ENCODE measurements around the gene AGAP3. TPM values are rescaled to one million over a fixed set of nuclear protein-coding genes. Genes with fewer than 3 reads are reported as not detected.

Gene AGAP3
- total RNA-seq, 2 donors from 2014 or later, result 52.1 to 62.8 TPM

DNA sequence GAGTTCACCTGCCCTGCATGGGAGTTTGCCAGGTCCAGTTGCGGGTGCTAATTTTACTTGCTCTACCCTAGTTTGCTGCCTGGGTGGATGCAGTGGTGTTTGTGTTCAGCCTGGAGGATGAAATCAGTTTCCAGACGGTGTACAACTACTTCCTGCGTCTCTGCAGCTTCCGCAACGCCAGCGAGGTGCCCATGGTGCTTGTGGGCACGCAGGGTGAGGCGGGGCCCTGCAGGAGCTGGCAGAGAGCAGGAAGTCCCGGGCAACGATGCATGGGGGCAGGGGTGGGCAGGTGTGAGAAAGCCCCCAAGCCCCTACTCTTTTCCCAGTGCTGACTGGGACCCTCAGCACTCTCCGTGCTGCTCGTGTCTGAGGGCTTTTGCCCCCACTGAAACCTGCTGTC, 31.3 kb downstream of the AGAP3 start:
- DNase-seq (ENCODE audit: low spot score), result no peak
- H3K4me3 ChIP-seq, result no peak overlapping the region
- no peak overlapping the region for H3K27ac ChIP-seq
- peaks cover 0 to 5% of the 10 kb centered on the region in 2 donors for H3K4me1 ChIP-seq (ENCODE audit: control insufficient read depth in 1 of 2, low read depth in 2 of 2)
- no peak for ATAC-seq (ENCODE audit: insufficient number of reproducible peaks, low FRiP score, low read depth)
- TF ChIP-seq, protein P1, sequence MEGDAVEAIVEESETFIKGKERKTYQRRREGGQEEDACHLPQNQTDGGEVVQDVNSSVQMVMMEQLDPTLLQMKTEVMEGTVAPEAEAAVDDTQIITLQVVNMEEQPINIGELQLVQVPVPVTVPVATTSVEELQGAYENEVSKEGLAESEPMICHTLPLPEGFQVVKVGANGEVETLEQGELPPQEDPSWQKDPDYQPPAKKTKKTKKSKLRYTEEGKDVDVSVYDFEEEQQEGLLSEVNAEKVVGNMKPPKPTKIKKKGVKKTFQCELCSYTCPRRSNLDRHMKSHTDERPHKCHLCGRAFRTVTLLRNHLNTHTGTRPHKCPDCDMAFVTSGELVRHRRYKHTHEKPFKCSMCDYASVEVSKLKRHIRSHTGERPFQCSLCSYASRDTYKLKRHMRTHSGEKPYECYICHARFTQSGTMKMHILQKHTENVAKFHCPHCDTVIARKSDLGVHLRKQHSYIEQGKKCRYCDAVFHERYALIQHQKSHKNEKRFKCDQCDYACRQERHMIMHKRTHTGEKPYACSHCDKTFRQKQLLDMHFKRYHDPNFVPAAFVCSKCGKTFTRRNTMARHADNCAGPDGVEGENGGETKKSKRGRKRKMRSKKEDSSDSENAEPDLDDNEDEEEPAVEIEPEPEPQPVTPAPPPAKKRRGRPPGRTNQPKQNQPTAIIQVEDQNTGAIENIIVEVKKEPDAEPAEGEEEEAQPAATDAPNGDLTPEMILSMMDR (IDR thresholded peaks at IDR 0.05), result no peak
- no peaks in the 10 kb centered on the region for H3K9me3 ChIP-seq
- peaks cover 30% of the 10 kb centered on the region for H3K36me3 ChIP-seq
- H3K27me3 ChIP-seq (replicated peaks; ENCODE audit: insufficient read depth), result no peaks in the 10 kb centered on the region

DNA sequence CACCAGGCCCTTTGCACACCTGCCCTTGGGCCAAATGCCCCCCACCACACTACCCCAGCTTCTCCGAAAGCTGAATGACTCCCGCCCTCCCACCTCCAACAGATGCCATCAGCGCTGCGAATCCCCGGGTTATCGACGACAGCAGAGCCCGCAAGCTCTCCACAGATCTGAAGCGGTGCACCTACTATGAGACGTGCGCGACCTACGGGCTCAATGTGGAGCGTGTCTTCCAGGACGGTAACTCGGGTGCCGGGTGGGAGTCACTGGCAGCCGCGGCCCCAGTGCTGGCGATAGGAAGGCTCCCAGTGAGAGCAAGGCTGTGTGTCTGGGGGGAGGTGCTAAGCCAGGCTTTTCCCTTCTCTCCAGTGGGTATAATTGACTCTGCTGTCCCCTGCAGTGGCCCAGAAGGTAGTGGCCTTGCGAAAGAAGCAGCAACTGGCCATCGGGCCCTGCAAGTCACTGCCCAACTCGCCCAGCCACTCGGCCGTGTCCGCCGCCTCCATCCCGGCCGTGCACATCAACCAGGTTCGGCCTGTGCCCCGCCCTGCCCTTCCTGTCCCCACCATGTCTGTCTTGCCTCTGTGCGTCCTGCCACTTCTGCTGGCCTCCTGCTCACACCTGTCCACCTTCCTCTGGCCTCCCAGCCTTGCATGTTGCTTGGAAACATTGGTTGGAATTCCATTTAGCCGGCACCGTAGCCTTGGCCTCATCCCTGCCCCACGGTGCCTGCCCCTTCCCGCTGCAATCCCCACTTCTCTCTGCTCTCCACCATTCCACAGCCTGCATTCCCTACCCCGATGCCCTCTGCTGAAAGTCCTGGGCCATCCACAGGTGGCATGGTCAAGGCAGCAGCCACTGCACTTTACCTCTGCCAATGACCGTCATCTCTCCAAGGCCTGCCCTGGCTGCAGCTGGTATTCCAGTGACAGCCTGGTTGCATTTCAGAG, 32.1 kb downstream of the AGAP3 start:
- Histone ChIP-seq H3K27me3 (replicated peaks; ENCODE audit: insufficient read depth) (no peaks in the 10 kb centered on the region), H3K4me1 (ENCODE audit: control insufficient read depth in 1 of 2, low read depth in 2 of 2) (peaks cover 0 to 5% of the 10 kb centered on the region in 2 donors), H3K36me3 (peaks cover 30% of the 10 kb centered on the region), H3K4me3 (no peak overlapping the region), H3K27ac (no peak overlapping the region), H3K9me3 (no peaks in the 10 kb centered on the region)
- DNase-seq (ENCODE audit: low spot score) (no peak), ATAC-seq (ENCODE audit: insufficient number of reproducible peaks, low FRiP score, low read depth) (no peak)
- TF ChIP-seq, protein P1 (IDR thresholded peaks at IDR 0.05), result no peak

DNA sequence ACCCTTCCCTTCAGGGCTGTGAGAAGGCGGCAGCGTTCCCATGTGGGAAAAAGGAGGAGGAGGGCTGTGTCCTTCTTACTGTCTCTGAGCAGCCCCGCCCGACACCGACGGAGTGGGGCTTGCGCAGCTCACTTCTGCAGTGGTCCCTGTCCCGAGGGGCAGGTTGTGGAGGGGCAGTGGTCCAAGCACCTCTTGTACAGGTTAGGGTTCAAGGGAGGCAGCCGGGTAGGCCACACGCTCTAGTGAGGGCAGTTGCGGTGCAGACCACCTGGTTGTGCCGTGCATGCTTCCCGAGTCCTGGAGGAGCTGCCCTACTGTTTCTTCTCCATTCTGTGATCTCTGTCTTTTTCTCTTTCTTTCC, 32.8 kb downstream of the AGAP3 start:
- H3K27me3 ChIP-seq (replicated peaks; ENCODE audit: insufficient read depth), result no peaks in the 10 kb centered on the region
- peaks cover 0 to 5% of the 10 kb centered on the region in 2 donors for H3K4me1 ChIP-seq (ENCODE audit: control insufficient read depth in 1 of 2, low read depth in 2 of 2)
- H3K36me3 ChIP-seq, result peaks cover 30% of the 10 kb centered on the region
- H3K27ac ChIP-seq, result no peak overlapping the region
- TF ChIP-seq, protein P1 (IDR thresholded peaks at IDR 0.05), result no peak
- no peaks in the 10 kb centered on the region for H3K9me3 ChIP-seq
- H3K4me3 ChIP-seq, result no peak overlapping the region
- ATAC-seq (ENCODE audit: insufficient number of reproducible peaks, low FRiP score, low read depth) (no peak), DNase-seq (ENCODE audit: low spot score) (no peak)

DNA sequence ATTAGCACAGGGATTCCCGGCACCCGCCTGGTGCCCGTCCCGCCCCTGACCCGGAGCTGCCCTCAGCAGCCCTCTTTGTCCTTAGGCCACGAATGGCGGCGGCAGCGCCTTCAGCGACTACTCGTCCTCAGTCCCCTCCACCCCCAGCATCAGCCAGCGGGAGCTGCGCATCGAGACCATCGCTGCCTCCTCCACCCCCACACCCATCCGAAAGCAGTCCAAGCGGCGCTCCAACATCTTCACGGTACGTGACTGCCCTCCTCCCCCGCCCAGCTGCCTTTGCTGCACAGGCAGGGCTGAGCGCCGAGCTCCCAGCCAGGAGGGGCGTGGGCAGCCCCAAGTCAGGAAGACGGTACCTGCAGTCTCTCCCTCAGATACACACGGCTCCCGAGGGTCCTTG, 33.6 kb downstream of the AGAP3 start:
- Histone ChIP-seq H3K4me3 (no peak overlapping the region), H3K9me3 (no peaks in the 10 kb centered on the region), H3K36me3 (peaks cover 30% of the 10 kb centered on the region), H3K4me1 (ENCODE audit: control insufficient read depth in 1 of 2, low read depth in 2 of 2) (peaks cover 0 to 5% of the 10 kb centered on the region in 2 donors), H3K27me3 (replicated peaks; ENCODE audit: insufficient read depth) (no peaks in the 10 kb centered on the region), H3K27ac (no peak overlapping the region)
- DNase-seq (ENCODE audit: low spot score) (no peak), ATAC-seq (ENCODE audit: insufficient number of reproducible peaks, low FRiP score, low read depth) (no peak)
- TF ChIP-seq, protein P1 (IDR thresholded peaks at IDR 0.05), result no peak

DNA sequence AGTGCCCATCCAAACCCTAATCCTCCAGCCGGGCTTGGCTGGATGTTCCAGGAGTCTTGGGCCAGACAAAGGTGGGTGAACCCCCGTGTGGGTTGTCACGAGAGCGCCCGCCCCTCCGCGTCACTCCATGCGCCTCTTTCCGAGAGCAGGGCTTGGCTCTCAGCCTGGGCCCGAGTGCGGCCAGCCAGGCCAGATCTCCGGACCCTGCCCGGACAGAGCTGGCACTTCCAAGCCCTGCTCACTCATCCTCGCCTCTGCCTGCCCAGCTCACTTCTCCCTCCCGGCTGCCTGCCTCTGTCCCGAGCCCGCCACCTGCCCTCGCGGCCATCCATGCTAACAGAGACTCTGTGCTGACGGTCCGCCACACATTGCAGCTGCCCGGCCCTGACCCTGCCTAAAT, 34.6 kb downstream of the AGAP3 start:
- no peaks in the 10 kb centered on the region for H3K27me3 ChIP-seq (replicated peaks; ENCODE audit: insufficient read depth)
- TF ChIP-seq, protein P1 (IDR thresholded peaks at IDR 0.05), result no peak
- H3K4me1 ChIP-seq (ENCODE audit: control insufficient read depth in 1 of 2, low read depth in 2 of 2), result peaks cover 0 to 9% of the 10 kb centered on the region in 2 donors
- H3K36me3 ChIP-seq, result peaks cover 30% of the 10 kb centered on the region
- no peak for ATAC-seq (ENCODE audit: insufficient number of reproducible peaks, low FRiP score, low read depth)
- H3K27ac ChIP-seq, result no peak overlapping the region
- H3K4me3 ChIP-seq, result no peak overlapping the region
- H3K9me3 ChIP-seq, result no peaks in the 10 kb centered on the region
- no peak for DNase-seq (ENCODE audit: low spot score)

Measured in thoracic aorta (tissue), 2 donors.